AG09319 (cell line): ENCODE data around the gene PIH1D1.

Source experiments
- DNase-seq: peaks from one replicate; pipeline ENCODE4 v3.0.0-alpha.2; 2010; ENCODE audit warnings: low read depth; ENCODE audit errors: extremely low read depth
- TF ChIP-seq, protein P1 (sequence below): IDR thresholded peaks from 2 replicates; pipeline ENCODE4 v1.5.1; 2011; ENCODE audit warnings: low read depth, mild to moderate bottlenecking, inconsistent platforms, low read length, moderate library complexity

PIH1D1 gene

DNA sequence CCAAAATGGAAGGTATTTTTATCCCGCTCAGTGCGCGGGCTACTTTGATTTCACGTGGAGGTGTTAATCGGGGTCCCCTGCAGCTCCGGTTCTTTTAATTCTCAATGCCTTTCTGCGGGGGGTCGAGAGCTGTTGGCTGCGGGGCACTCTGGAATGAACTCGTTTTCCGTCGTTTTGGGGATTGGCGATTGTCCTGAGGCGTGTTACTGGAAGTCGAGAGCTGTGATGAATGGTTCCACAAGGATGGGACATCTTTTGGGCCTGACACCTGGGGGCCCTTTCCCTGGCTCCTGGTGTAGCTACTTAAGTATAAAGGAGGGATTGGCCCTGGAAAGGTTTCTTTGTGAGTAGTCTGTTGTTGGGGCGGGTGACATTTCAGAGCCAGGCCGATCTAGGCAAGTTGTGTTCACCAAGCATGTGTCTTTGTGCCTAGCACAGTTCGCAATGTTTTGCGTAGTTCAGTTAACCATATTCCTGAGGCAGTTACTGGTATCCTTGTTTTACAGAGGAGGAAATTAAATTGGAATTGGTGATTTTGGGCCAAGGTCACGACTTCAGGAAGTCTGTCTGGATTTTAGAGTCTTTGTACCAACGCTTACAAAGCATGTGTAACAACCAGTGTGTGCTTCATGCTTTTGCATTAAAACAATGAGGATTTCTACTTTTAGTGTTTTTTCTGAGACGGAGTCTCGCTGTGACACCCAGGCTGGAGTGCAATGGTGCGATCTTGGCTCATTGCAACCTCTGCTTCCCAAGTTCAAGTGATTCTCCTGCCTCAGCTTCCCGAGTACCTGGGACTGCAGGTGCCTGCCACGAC lies 36.6 kb upstream of the PIH1D1 start:
- no peak for DNase-seq
- TF ChIP-seq, protein P1, sequence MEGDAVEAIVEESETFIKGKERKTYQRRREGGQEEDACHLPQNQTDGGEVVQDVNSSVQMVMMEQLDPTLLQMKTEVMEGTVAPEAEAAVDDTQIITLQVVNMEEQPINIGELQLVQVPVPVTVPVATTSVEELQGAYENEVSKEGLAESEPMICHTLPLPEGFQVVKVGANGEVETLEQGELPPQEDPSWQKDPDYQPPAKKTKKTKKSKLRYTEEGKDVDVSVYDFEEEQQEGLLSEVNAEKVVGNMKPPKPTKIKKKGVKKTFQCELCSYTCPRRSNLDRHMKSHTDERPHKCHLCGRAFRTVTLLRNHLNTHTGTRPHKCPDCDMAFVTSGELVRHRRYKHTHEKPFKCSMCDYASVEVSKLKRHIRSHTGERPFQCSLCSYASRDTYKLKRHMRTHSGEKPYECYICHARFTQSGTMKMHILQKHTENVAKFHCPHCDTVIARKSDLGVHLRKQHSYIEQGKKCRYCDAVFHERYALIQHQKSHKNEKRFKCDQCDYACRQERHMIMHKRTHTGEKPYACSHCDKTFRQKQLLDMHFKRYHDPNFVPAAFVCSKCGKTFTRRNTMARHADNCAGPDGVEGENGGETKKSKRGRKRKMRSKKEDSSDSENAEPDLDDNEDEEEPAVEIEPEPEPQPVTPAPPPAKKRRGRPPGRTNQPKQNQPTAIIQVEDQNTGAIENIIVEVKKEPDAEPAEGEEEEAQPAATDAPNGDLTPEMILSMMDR, result no peak

DNA sequence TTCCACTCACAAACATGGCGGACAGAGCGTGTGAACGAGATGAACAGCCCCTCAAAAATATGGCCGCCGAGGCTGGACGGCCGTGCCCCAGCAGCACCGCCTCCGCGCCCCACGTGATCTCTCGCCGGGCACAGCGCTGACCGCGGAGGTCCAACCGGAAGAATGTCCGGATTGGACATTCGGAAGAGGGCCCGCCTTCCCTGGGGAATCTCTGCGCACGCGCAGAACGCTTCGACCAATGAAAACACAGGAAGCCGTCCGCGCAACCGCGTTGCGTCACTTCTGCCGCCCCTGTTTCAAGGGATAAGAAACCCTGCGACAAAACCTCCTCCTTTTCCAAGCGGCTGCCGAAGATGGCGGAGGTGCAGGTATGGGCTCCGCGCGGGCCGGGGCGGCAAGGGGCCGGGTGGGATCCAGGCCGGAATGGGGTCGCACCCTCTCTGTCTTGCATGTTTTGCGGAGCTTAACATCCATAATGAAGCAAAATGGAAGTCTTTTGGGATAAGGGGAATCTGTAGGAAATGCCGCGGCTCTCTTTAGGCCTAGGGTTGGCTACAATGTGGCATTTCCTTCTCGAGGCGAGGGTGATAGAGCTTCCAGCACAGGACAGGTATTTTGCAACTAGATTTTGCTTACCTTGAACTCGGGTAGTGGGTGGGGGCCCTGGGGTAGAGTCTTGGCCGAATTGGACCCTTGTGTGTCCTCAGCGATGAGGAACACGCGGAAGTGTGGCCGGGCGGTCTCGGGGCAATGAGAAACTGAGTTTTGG lies 35.8 kb upstream of the PIH1D1 start, which contains the start of gene RPL13A:
TSS of gene RPL13A (plus strand) at position 332 of the 769 bp plus-strand sequence. CDS start at position 354, 22 bp downstream.
- peak; percentile 99 for DNase-seq
- TF ChIP-seq, protein P1, result no peak

DNA sequence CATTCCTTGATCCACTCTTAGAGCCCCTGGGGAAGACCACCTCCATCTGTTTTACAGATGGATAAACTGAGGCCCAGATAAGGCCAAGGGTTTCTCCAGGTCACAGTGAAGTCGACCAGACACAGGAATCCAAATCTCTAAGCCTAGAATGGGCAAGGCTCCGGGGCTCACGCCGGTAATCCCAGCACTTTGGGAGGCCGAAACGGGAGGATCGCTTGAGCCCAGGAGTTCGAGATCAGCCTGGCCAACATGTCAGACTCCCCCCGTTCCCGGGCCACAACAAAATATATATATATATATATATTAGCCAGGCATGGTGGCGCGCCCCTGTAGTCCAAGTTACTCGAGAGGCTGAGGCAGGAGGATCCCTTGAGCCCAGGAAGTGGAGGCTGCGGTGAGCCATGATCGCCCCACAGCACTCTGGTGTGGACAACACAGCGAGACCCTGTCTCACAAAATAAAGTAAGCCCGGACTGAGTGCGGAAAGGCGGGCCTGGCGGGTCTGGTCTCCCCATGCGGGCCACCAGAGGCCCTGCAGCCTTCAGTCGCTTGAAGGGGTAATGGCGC lies 35.2 kb upstream of the PIH1D1 start:
- no peak for DNase-seq

DNA sequence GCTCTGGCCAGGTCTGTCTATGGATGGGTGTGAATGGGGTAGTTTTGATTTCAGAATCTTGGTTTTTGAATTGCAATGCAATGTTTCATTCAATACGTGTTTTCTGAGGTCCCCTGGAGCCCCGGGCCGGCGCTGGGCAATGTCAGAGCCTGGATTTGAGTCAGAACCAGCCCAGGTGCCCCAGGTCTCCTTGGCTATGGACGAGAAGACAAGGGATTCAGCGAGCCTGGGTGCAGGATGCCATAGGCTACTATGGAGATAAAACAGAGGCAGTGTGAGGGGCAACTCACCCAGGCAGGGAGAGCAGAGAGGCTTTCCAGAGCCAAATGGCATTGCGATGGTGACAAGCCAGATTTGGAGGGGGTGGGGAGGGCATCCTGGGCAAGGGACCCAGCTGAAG lies 34.6 kb upstream of the PIH1D1 start:
- no peak for DNase-seq
- TF ChIP-seq, protein P1, result no peak

More for the DNA sequence above, 35.2 kb upstream of the PIH1D1 start:
- TF ChIP-seq, protein P1, result no peak; the same call in 1 of the 2 replicates

DNA sequence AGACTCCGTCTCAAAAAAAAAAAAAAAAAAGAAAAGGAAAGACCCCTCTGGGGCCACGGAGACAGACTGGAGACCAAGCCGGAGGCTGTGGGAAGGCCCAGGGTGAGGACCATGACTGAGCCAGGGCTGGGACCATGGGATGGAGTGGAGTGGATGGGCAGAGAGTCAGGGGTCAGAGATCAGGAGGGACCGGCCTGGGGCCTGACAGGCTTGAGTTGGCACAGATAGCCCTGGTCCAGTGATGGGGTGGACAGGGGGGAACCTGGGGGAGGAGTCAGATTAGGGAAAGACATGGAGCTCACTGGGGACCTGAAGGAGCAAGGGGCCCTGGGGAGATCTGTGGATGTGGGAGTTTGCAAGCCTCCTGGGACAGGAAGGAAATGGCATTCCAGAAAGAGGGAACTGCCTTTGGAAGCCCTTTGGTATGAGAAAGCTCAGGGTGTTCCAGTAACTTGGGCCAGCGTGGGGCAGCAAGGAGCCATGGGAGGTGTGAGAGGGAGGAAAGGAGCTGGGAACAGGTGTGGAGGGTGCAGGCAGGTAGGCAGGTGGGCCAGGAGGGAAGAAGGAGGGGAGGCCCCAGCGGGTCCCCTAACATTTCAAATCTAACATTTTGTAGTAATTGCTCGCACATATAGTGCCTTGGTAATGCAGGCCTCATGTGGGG lies 29.5 kb upstream of the PIH1D1 start:
- no peak for DNase-seq
- TF ChIP-seq, protein P1, result no peak

DNA sequence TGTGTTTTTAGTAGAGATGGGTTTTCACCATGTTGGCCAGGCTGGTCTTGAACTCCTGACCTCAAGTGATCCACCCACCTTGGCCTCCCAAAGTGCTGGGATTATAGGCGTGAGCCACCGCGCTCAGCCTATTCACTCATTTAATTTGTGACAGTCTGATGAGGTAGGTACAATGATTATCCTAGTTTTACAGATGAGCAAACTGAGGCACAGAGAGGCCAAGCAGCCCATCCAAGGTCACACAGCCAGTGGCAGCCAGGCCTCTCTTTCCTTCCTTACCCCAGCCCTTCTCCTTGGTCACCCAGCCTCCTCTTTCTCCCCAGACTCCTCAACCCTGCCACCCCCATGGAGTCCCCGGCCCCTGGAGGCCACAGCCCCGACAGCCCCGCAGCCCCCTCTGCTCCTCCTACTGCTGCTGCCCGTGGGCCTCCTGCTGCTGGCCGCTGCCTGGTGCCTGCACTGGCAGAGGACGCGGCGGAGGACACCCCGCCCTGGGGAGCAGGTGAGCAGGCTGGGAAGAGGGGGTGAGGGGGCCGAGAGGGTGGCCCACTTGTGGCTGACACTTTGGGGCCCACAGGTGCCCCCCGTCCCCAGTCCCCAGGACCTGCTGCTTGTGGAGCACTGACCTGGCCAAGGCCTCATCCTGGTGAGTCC lies 28.5 kb upstream of the PIH1D1 start:
- TF ChIP-seq, protein P1, result no peak
- no peak for DNase-seq
